CD14-positive monocyte (primary cell): ENCODE data around the gene PSEN1. TPM values are rescaled to one million over a fixed set of nuclear protein-coding genes. Genes with fewer than 3 reads are reported as not detected.

Experiments used
- DNase-seq, 3 donors: peaks; one replicate each; pipeline ENCODE4 v3.0.0-alpha.2; 2011 to 2022
- H2AFZ ChIP-seq: 2 replicates; pipeline ENCODE4 v1.6.0; 2012; ENCODE audit warnings: mild to moderate bottlenecking, low read depth, low read length, inconsistent platforms; ENCODE audit not compliant: insufficient read depth, poor library complexity, severe bottlenecking
- H3K27ac ChIP-seq, 2 donors: 1 replicate in 1 of 2; 2 replicates in 1 of 2; pipeline ENCODE4 v1.5.1; 2012 to 2013; ENCODE audit warnings: low read length in 2 of 2, control low read depth in 1 of 2, inconsistent platforms in 1 of 2, low read depth in 1 of 2, mild to moderate bottlenecking in 1 of 2
- H3K27me3 ChIP-seq, 2 donors: one replicate each; pipeline versions ENCODE4 v1.6.0 to v1.6.1; 2011 to 2013; ENCODE audit warnings: low read length in 2 of 2; ENCODE audit not compliant: control insufficient read depth in 2 of 2, insufficient read depth in 2 of 2
- H3K36me3 ChIP-seq, 2 donors: replicated peaks in 1 of 2; 1 replicate in 1 of 2; 2 replicates in 1 of 2; pipeline versions ENCODE4 v1.5.1 to v1.6.1; 2012 to 2013; ENCODE audit warnings: low read length in 2 of 2, control low read depth in 1 of 2, inconsistent platforms in 1 of 2, mild to moderate bottlenecking in 1 of 2; ENCODE audit not compliant: insufficient read depth in 2 of 2, control insufficient read depth in 1 of 2
- H3K4me1 ChIP-seq, 2 donors: 1 replicate in 1 of 2; 2 replicates in 1 of 2; pipeline versions ENCODE4 v1.5.1 to v1.6.1; 2012 to 2013; ENCODE audit warnings: low read length in 2 of 2, control low read depth in 1 of 2, inconsistent platforms in 1 of 2, mild to moderate bottlenecking in 1 of 2, moderate library complexity in 1 of 2; ENCODE audit not compliant: insufficient read depth in 2 of 2, control insufficient read depth in 1 of 2
- H3K4me2 ChIP-seq: replicated peaks from 2 replicates; pipeline ENCODE3; 2012; ENCODE audit warnings: low read length, moderate library complexity, mild to moderate bottlenecking; ENCODE audit not compliant: poor library complexity, severe bottlenecking; ENCODE audit errors: extremely low read depth
- H3K4me3 ChIP-seq, 3 experiments: fragments of 200-600 bp in 1 of 3; sonication (generic) in 1 of 3; replicated peaks in 1 of 3; 1 replicate in 2 of 3; 2 replicates in 1 of 3; pipeline ENCODE4 v1.5.1; 2011 to 2013; ENCODE audit warnings: low read length in 3 of 3, mild to moderate bottlenecking in 3 of 3, control low read depth in 2 of 3, low read depth in 2 of 3, inconsistent platforms in 1 of 3, moderate library complexity in 1 of 3
- H3K79me2 ChIP-seq: 2 replicates; pipeline ENCODE4 v1.6.0; 2012; ENCODE audit warnings: mild to moderate bottlenecking, control low read depth, inconsistent platforms, low read length, moderate library complexity; ENCODE audit not compliant: insufficient read depth
- H3K9ac ChIP-seq: 2 replicates; pipeline ENCODE4 v1.6.0; 2017; ENCODE audit warnings: low read length, mild to moderate bottlenecking; ENCODE audit not compliant: insufficient read depth, poor library complexity, severe bottlenecking
- H3K9me3 ChIP-seq, 2 donors: replicated peaks in 1 of 2; 1 replicate in 1 of 2; 2 replicates in 1 of 2; pipeline versions ENCODE4 v1.5.1 to v1.6.1; 2012 to 2013; ENCODE audit warnings: low read length in 2 of 2, control low read depth in 1 of 2; ENCODE audit not compliant: control insufficient read depth in 1 of 2, insufficient read depth in 1 of 2
- H4K20me1 ChIP-seq: 2 replicates; pipeline ENCODE4 v1.6.0; 2012; ENCODE audit warnings: mild to moderate bottlenecking, low read length, control low read depth, moderate library complexity; ENCODE audit not compliant: insufficient read depth
- H3K27ac Mint-ChIP-seq, 7 donors: one replicate each; pipeline ENCODE4 v1.8.0; 2020; ENCODE audit warnings: mild to moderate bottlenecking in 7 of 7, mixed read lengths in 7 of 7, moderate library complexity in 6 of 7, inconsistent platforms in 2 of 7
- H3K27me3 Mint-ChIP-seq, 3 donors: one replicate each; pipeline ENCODE4 v1.8.0; 2021 to 2022; ENCODE audit warnings: low read depth in 3 of 3, mild to moderate bottlenecking in 3 of 3, mixed read lengths in 3 of 3, moderate library complexity in 3 of 3, inconsistent platforms in 1 of 3
- H3K36me3 Mint-ChIP-seq, 2 donors: one replicate each; pipeline ENCODE4 v1.8.0; 2020; ENCODE audit warnings: mixed read lengths in 2 of 2, inconsistent platforms in 1 of 2, mild to moderate bottlenecking in 1 of 2
- H3K4me1 Mint-ChIP-seq: one replicate; pipeline ENCODE4 v1.8.0; 2020; ENCODE audit warnings: mild to moderate bottlenecking, mixed read lengths
- H3K4me3 Mint-ChIP-seq, 2 donors: one replicate each; pipeline ENCODE4 v1.8.0; 2020; ENCODE audit warnings: mild to moderate bottlenecking in 2 of 2, mixed read lengths in 2 of 2, moderate library complexity in 1 of 2
- H3K9me3 Mint-ChIP-seq, 7 donors: one replicate each; pipeline ENCODE4 v1.8.0; 2020 to 2022; ENCODE audit warnings: mixed read lengths in 7 of 7, mild to moderate bottlenecking in 6 of 7, moderate library complexity in 6 of 7, inconsistent platforms in 2 of 7
- CTCF ChIP-seq: fragments of 200-600 bp; IDR thresholded peaks from one replicate; pipeline ENCODE4 v1.8.0; 2022; ENCODE audit warnings: antibody characterized with exemption, mild to moderate bottlenecking
- WGBS: methylation state at CpG from one replicate; pipeline ENCODE4 v1.1.5; 2013; ENCODE audit warnings: missing lambda C conversion rate; ENCODE audit not compliant: insufficient coverage; 5-methylcytosine and 5-hydroxymethylcytosine counted together
- intact Hi-C, 2 donors: fragments of 100-400 bp; cut with micrococcal nuclease; formaldehyde crosslinking; loops; one replicate each; pipeline versions ENCODE4 v1.15.0 to v1.15.1; 2023
- polyA plus RNA-seq, 3 donors: library from polyadenylated mRNA; depleted of rRNA in 1 of 3; unstranded in 2 of 3; stranded (reverse) in 1 of 3; fragments of 300-500 nt in 2 of 3; fragments of >200 nt in 1 of 3; fragmentation: Illumina TruSeq in 2 of 3; gene quantifications; 1 replicate in 2 of 3; 2 replicates in 1 of 3; pipeline ENCODE4 v1.2.3, GENCODE V29; 2012 to 2021

Gene PSEN1
- polyA plus RNA-seq, 3 donors: 42.4 to 130 (median 85.6) TPM

GRCh38 chr14:73264885-73265720, 128.8 kb downstream of the PSEN1 start:
- DNase-seq: peak in 1 of 3 donors; percentile 3

GRCh38 chr14:73265721-73266046, 129.4 kb downstream of the PSEN1 start:
- Mint-ChIP-seq H3K9me3 (peaks cover 0 to 2% (median 0%) of the 10 kb centered on the region in 7 donors), H3K4me1 (peaks cover 8% of the 10 kb centered on the region), H3K27me3 (peaks cover 5 to 15% (median 8%) of the 10 kb centered on the region in 3 donors), H3K27ac (peak overlapping the region in 1 of 7 donors; percentile 71), H3K36me3 (peaks cover 0 to 2% of the 10 kb centered on the region in 2 donors), H3K4me3 (no peak overlapping the region)
- Histone ChIP-seq H3K27ac (no peak overlapping the region), H3K79me2 (no peaks in the 10 kb centered on the region), H3K4me1 (peaks cover 7 to 12% of the 10 kb centered on the region in 2 donors), H4K20me1 (peaks cover 15% of the 10 kb centered on the region), H3K36me3 (no peaks in the 10 kb centered on the region), H3K9me3 (no peaks in the 10 kb centered on the region), H3K4me2 (no peak overlapping the region), H3K9ac (no peak overlapping the region), H3K27me3 (no peaks in the 10 kb centered on the region), H3K4me3 (no peak overlapping the region), H2AFZ (no peak overlapping the region)
- WGBS: 100% methylated on average over 1 of the region's 3 CpGs
- intact Hi-C loops: no loop called here
- no peak for DNase-seq
- TF ChIP-seq CTCF: no peak

More at GRCh38 chr14:73264885-73265720, 128.8 kb downstream of the PSEN1 start:
- Mint-ChIP-seq H3K27me3 (peaks cover 2 to 9% (median 5%) of the 10 kb centered on the region in 3 donors), H3K27ac (peak overlapping the region in 2 of 7 donors; percentile 70 to 71), H3K4me3 (no peak overlapping the region), H3K4me1 (peaks cover 2% of the 10 kb centered on the region), H3K36me3 (peaks cover 0 to 2% of the 10 kb centered on the region in 2 donors), H3K9me3 (peaks cover 0 to 2% (median 0%) of the 10 kb centered on the region in 7 donors)
- WGBS: 98% methylated on average over 12 of the region's 18 CpGs
- Histone ChIP-seq H3K4me2 (no peak overlapping the region), H4K20me1 (peaks cover 9% of the 10 kb centered on the region), H3K9ac (no peak overlapping the region), H3K79me2 (no peaks in the 10 kb centered on the region), H3K36me3 (no peaks in the 10 kb centered on the region), H3K4me3 (no peak overlapping the region), H3K27me3 (no peaks in the 10 kb centered on the region), H2AFZ (no peak overlapping the region), H3K4me1 (peaks cover under 1 to 6% of the 10 kb centered on the region in 2 donors), H3K27ac (no peak overlapping the region), H3K9me3 (no peaks in the 10 kb centered on the region)
- TF ChIP-seq CTCF: no peak
- intact Hi-C loops: no loop called here
